GM12878 (cell line): ENCODE measurements around the gene AASDHPPT. TPM values are rescaled to one million over a fixed set of nuclear protein-coding genes. Genes with fewer than 3 reads are reported as not detected.

Experiments used
- ATAC-seq: fragments of 200-7000 bp; cut with Tn5 transposase; 3 replicates; pipeline ENCODE4 v1.9.1; 2020; ENCODE audit warnings: mild to moderate bottlenecking, moderate library complexity
- BruUV-seq: library from RNA; stranded (reverse); fragments of 400-500 nt; replicated peaks from 2 replicates; lab custom pipeline; 2021; lab: Mats Ljungman, UMichigan
- CTCF ChIA-PET: fragments of 300-600 bp; sonication (Branson Sonifier 250); formaldehyde crosslinking; extraction: SDS; loops from one replicate; lab custom pipeline; 2021; ENCODE audit warnings: inconsistent platforms; lab: Yijun Ruan, JAX
- POLR2A ChIA-PET: fragments of 350-600 bp; formaldehyde crosslinking; extraction: SDS; loops from one replicate; lab custom pipeline; 2021; ENCODE audit warnings: inconsistent platforms; lab: Charles Lee
- RAD21 ChIA-PET: fragments of 300-600 bp; sonication (Branson Sonifier 250); formaldehyde crosslinking; loops from one replicate; lab custom pipeline; 2023; ENCODE audit warnings: antibody characterized with exemption; ENCODE audit not compliant: unreplicated experiment; lab: Charles Lee
- SMC1A ChIA-PET: fragments of 300-600 bp; sonication (Branson Sonifier 250); formaldehyde crosslinking; loops from one replicate; lab custom pipeline; 2023; ENCODE audit not compliant: unreplicated experiment, uncharacterized antibody; lab: Charles Lee
- DNase-seq: peaks from one replicate; pipeline ENCODE4 v3.0.0-alpha.2; 2011; ENCODE audit warnings: low read depth, low spot score
- FAIRE-seq: peaks from 3 replicates; lab custom pipeline; 2011; peaks lifted over from hg19 to GRCh38; lab: Jason Lieb, UNC
- H2AFZ ChIP-seq: 2 replicates; pipeline ENCODE4 v1.6.0; 2011; ENCODE audit warnings: low read depth, low read length, control low read depth; ENCODE audit not compliant: control insufficient read depth
- H3K27ac ChIP-seq: 2 replicates; pipeline ENCODE4 v1.5.1; 2011; ENCODE audit warnings: control low read depth; ENCODE audit not compliant: control insufficient read depth, insufficient read depth
- H3K27me3 ChIP-seq, 2 experiments: replicated peaks in 1 of 2; 2 replicates each; pipeline versions ENCODE4 v1.6.0 to v1.6.1; 2011; ENCODE audit warnings: low read length in 1 of 2; ENCODE audit not compliant: control insufficient read depth in 2 of 2, insufficient read depth in 2 of 2
- H3K36me3 ChIP-seq, 2 experiments: 2 replicates each; pipeline ENCODE4 v1.5.1; 2011; ENCODE audit warnings: low read length in 1 of 2; ENCODE audit not compliant: control insufficient read depth in 2 of 2, insufficient read depth in 2 of 2
- H3K4me1 ChIP-seq: 2 replicates; pipeline ENCODE4 v1.6.1; 2011; ENCODE audit warnings: mild to moderate bottlenecking, low read length, moderate library complexity, mixed read lengths; ENCODE audit not compliant: control insufficient read depth, insufficient read depth
- H3K4me2 ChIP-seq: 2 replicates; pipeline ENCODE4 v1.6.0; 2011; ENCODE audit warnings: control low read depth; ENCODE audit not compliant: control insufficient read depth, insufficient read depth
- H3K4me3 ChIP-seq: fragments of 200-600 bp; sonication (generic); 2 replicates; pipeline ENCODE4 v1.5.1; 2016
- H3K79me2 ChIP-seq: 2 replicates; pipeline ENCODE4 v1.6.0; 2011; ENCODE audit warnings: low read length; ENCODE audit not compliant: control insufficient read depth, insufficient read depth
- H3K9ac ChIP-seq: 2 replicates; pipeline ENCODE4 v1.8.0; 2011; ENCODE audit warnings: low read length, control low read depth, mixed read lengths; ENCODE audit not compliant: control insufficient read depth, insufficient read depth
- H3K9me3 ChIP-seq: replicated peaks from 3 replicates; pipeline ENCODE4 v1.5.1; 2011; ENCODE audit warnings: mild to moderate bottlenecking, low read length; ENCODE audit not compliant: control insufficient read depth, insufficient read depth
- H4K20me1 ChIP-seq: 2 replicates; pipeline ENCODE4 v1.6.0; 2011; ENCODE audit not compliant: control insufficient read depth, insufficient read depth
- BHLHE40 ChIP-seq, 2 experiments: fragments of 450-650 bp in 1 of 2; IDR thresholded peaks; 2 replicates each; pipeline ENCODE4 v1.6.1; 2011 to 2017; ENCODE audit warnings: low read depth in 2 of 2, borderline replicate concordance in 1 of 2, improper control_type of control experiment in 1 of 2, low read length in 1 of 2, mild to moderate bottlenecking in 1 of 2
- BRCA1 ChIP-seq: IDR thresholded peaks from 2 replicates; pipeline ENCODE4 v1.6.1; 2011; ENCODE audit warnings: low read depth, low read length, improper control_type of control experiment
- CHD1 ChIP-seq: IDR thresholded peaks from 2 replicates; pipeline ENCODE4 v1.6.1; 2012; ENCODE audit warnings: low read depth, low read length, improper control_type of control experiment
- CHD4 ChIP-seq: fragments of 200-600 bp; sonication (generic); IDR thresholded peaks from 2 replicates; pipeline ENCODE4 v1.6.1; 2016; ENCODE audit warnings: mild to moderate bottlenecking
- IKZF2 ChIP-seq, 2 experiments: fragments of 450-650 bp; IDR thresholded peaks; 2 replicates each; pipeline ENCODE4 v1.6.1; 2017; ENCODE audit warnings: mild to moderate bottlenecking in 2 of 2, moderate library complexity in 2 of 2
- PAX8 ChIP-seq: fragments of 450-650 bp; IDR thresholded peaks from 2 replicates; pipeline ENCODE4 v1.6.1; 2017; ENCODE audit warnings: mild to moderate bottlenecking, moderate library complexity
- POLR2AphosphoS5 ChIP-seq: IDR thresholded peaks from 2 replicates; pipeline ENCODE4 v1.6.1; 2011; ENCODE audit warnings: mild to moderate bottlenecking, low read length, inconsistent platforms
- RELA ChIP-seq: fragments of 450-650 bp; IDR thresholded peaks from 2 replicates; pipeline ENCODE4 v1.8.0; 2014; ENCODE audit warnings: borderline replicate concordance; ENCODE audit not compliant: partially characterized antibody
- RUNX3 ChIP-seq: IDR thresholded peaks from 2 replicates; pipeline ENCODE4 v1.6.1; 2012; ENCODE audit warnings: low read length, inconsistent platforms
- YBX1 ChIP-seq: fragments of 450-650 bp; IDR thresholded peaks from 2 replicates; pipeline ENCODE4 v1.6.1; 2016; ENCODE audit warnings: antibody characterized with exemption
- WGBS: methylation state at CpG from one replicate; pipeline ENCODE4 v1.1.6; 2016; ENCODE audit warnings: low lambda C conversion rate; ENCODE audit not compliant: insufficient replicate concordance, insufficient coverage; ENCODE audit errors: missing lambda C conversion rate; 5-methylcytosine and 5-hydroxymethylcytosine counted together
- in situ Hi-C: fragments of 300-500 bp; cut with MboI; formaldehyde crosslinking; loops from 9 replicates; pipeline ENCODE4 v1.14.3; 2018; ENCODE audit warnings: mixed read lengths
- intact Hi-C: fragments of 100-400 bp; cut with micrococcal nuclease; formaldehyde crosslinking; loops from one replicate; pipeline ENCODE4 v1.14.2; 2022; ENCODE audit not compliant: unreplicated experiment
- polyA plus RNA-seq, 11 experiments: library from polyadenylated mRNA; depleted of rRNA in 4 of 11; unstranded in 6 of 11; stranded (reverse) in 5 of 11; fragments of >200 nt; fragmentation: Nextera tagmentation in 4 of 11; fragmentation: Illumina TruSeq in 1 of 11; extraction: Ambion mirVana in 4 of 11; extraction: Trizol in 1 of 11; gene quantifications; 1 replicate in 1 of 11; 2 replicates in 10 of 11; pipeline versions ENCODE4 v1.2.1 to v1.2.3, GENCODE V29; 2011 to 2016; ENCODE audit warnings: inconsistent platforms in 2 of 11, missing spikeins in 2 of 11, low read depth in 1 of 11
- total RNA-seq, 4 experiments: library from RNA; depleted of rRNA in 3 of 4; stranded (reverse); fragments of >200 nt in 3 of 4; fragmentation: Illumina TruSeq in 1 of 4; extraction: Trizol in 1 of 4; gene quantifications; 2 replicates each; pipeline versions ENCODE4 v1.2.1 to v1.2.3, GENCODE V29; 2013 to 2021
- TF ChIP-seq, protein P1 (sequence below): IDR thresholded peaks from 2 replicates; pipeline ENCODE4 v1.6.1; 2011; ENCODE audit warnings: mild to moderate bottlenecking, low read depth, low read length, moderate library complexity; ENCODE audit not compliant: insufficient replicate concordance
- TF ChIP-seq, protein P2 (sequence below): fragments of 450-650 bp; formaldehyde crosslinking; IDR thresholded peaks from 2 replicates; pipeline ENCODE4 v1.4.0; 2022; ENCODE audit warnings: mild to moderate bottlenecking, moderate library complexity

AASDHPPT gene
- total and polyA plus RNA-seq, 10 of the 15 experiments (the other 5 are each of a cell fraction or from before 2014, with no cell fraction given): 37.3 to 92.6 (median 50.5) TPM

DNA sequence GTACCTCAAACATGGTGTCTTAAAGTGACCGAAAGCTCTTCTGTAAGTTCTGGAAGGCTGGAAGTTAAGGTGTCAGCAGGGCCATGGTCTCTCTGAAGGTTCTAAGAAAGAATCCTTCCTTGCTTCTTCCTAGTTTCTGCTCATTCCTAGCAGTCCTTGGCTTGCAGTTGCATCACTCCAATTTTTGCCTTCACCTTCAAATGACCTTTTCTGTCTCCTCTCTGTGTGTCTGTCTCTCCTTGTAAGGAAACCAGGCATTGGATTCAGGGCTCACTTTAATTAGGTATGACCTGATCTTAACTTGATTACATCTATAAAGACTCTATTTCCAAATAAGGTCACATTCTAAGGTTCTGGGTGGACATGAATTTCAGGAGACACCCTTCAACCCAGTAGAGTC is 8.7 kb downstream of the AASDHPPT start:
- Histone ChIP-seq H3K4me3 (no peak overlapping the region), H3K27ac (no peak overlapping the region; the same call in 1 of the 2 replicates), H3K4me1 (peaks cover 4% of the 10 kb centered on the region), H4K20me1 (no peaks in the 10 kb centered on the region), H3K79me2 (peaks cover 56% of the 10 kb centered on the region), H3K9me3 (no peaks in the 10 kb centered on the region), H3K27me3 (no peaks in the 10 kb centered on the region), H3K4me2 (peak overlapping the region; percentile 18; the same call in 1 of the 2 replicates), H2AFZ (no peak overlapping the region), H3K36me3 (peaks cover 0 to 13% of the 10 kb centered on the region in 2 experiments; a peak in 2 of 4 replicates), H3K9ac (no peak overlapping the region)
- in situ Hi-C loops: loop anchor here (10.0 kb wide), 1 partner anchor 959 kb away; no protein-coding TSS in a partner anchor
- ATAC-seq: no peak
- no TSS peak for BruUV-seq
- no peak for DNase-seq
- ChIA-PET SMC1A (interaction anchor here (0.8 to 5.7 kb wide), 3 partner anchors 11 to 43 kb away, joined by 3 to 31 read pairs (median 3); partner anchors contain the start of genes AASDHPPT and KBTBD3), RAD21 (interaction anchor here (1.3 to 1.9 kb wide), 3 partner anchors 8 to 48 kb away, joined by 5 to 13 read pairs (median 8); partner anchors contain the start of genes AASDHPPT and KBTBD3), POLR2A (no interaction called here), CTCF (interaction anchor here (0.6 to 8.1 kb wide), 13 partner anchors 9 to 952 kb away, joined by 3 to 72 read pairs (median 4); partner anchors contain the start of genes AASDHPPT and KBTBD3)
- intact Hi-C loops: loop anchor here (10.0 kb wide), 1 partner anchor 149 kb away; no protein-coding TSS in a partner anchor
- TF ChIP-seq RUNX3: no peak
- WGBS: 100% methylated on average over 1 of the region's 1 CpG
- no peak for FAIRE-seq

DNA sequence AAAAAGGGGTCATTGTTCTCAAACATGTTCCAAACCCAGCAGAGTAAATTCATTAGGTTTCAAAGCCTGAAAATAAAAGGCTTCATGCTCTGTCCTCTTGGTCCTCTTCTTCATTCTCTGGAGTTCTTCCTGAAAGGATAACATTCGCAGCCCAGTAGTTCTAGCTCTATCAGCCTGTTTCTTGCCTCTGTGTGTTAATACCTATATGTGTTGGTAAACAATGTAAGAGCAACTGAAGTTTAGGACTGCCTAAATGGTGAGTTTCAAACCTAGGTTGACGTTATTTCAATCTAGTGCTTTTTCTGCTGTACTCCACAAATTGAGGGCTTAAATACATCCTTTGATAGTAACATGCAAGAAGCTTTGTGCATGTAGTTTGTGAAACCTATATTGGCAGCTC is 9.4 kb downstream of the AASDHPPT start:
- ATAC-seq (no peak), FAIRE-seq (no peak), DNase-seq (no peak)
- intact Hi-C loops: loop anchor here (10.0 kb wide), 1 partner anchor 148 kb away; no protein-coding TSS in a partner anchor
- Histone ChIP-seq H3K36me3 (peaks cover 0 to 13% of the 10 kb centered on the region in 2 experiments; a peak in 3 of 4 replicates), H3K27ac (no peak overlapping the region), H4K20me1 (no peaks in the 10 kb centered on the region), H3K27me3 (no peaks in the 10 kb centered on the region), H3K79me2 (peaks cover 53% of the 10 kb centered on the region), H2AFZ (no peak overlapping the region), H3K4me2 (peak overlapping the region; percentile 38; the same call in 1 of the 2 replicates), H3K9me3 (no peaks in the 10 kb centered on the region), H3K9ac (no peak overlapping the region), H3K4me3 (no peak overlapping the region), H3K4me1 (peaks cover 6% of the 10 kb centered on the region)
- POLR2A ChIA-PET: interaction anchor here (0.9 to 1.2 kb wide), 2 partner anchors 8 to 10 kb away, joined by 3 read pairs; partner anchors contain the start of genes AASDHPPT and KBTBD3
- in situ Hi-C loops: loop anchor here (10.0 kb wide), 1 partner anchor 958 kb away; no protein-coding TSS in a partner anchor
- CTCF ChIA-PET: interaction anchor here (0.8 to 8.1 kb wide), 18 partner anchors 9 to 597 kb away, joined by 3 to 72 read pairs (median 4); partner anchors contain the start of genes AASDHPPT and KBTBD3
- SMC1A ChIA-PET: interaction anchor here (0.7 to 5.7 kb wide), 11 partner anchors 8 to 220 kb away, joined by 3 to 31 read pairs (median 4); partner anchors contain the start of genes AASDHPPT and KBTBD3
- BruUV-seq: no TSS peak
- RAD21 ChIA-PET: interaction anchor here (1.2 to 1.9 kb wide), 6 partner anchors 9 to 368 kb away, joined by 3 to 13 read pairs (median 4); partner anchors contain the start of genes AASDHPPT and KBTBD3
- WGBS: 84% methylated on average over 2 of the region's 2 CpGs
- TF ChIP-seq CHD4: no peak
- no peak for TF ChIP-seq BHLHE40 (IDR thresholded peaks at IDR 0.05; ENCODE audit: borderline replicate concordance in 1 of 2, low read depth in 2 of 2, low read length in 1 of 2)
- TF ChIP-seq PAX8: no peak
- no peak for TF ChIP-seq RELA
- TF ChIP-seq BRCA1: no peak
- TF ChIP-seq, protein P1, sequence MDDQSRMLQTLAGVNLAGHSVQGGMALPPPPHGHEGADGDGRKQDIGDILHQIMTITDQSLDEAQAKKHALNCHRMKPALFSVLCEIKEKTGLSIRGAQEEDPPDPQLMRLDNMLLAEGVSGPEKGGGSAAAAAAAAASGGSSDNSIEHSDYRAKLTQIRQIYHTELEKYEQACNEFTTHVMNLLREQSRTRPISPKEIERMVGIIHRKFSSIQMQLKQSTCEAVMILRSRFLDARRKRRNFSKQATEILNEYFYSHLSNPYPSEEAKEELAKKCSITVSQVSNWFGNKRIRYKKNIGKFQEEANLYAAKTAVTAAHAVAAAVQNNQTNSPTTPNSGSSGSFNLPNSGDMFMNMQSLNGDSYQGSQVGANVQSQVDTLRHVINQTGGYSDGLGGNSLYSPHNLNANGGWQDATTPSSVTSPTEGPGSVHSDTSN: no peak
- TF ChIP-seq YBX1: no peak
- TF ChIP-seq, protein P2, sequence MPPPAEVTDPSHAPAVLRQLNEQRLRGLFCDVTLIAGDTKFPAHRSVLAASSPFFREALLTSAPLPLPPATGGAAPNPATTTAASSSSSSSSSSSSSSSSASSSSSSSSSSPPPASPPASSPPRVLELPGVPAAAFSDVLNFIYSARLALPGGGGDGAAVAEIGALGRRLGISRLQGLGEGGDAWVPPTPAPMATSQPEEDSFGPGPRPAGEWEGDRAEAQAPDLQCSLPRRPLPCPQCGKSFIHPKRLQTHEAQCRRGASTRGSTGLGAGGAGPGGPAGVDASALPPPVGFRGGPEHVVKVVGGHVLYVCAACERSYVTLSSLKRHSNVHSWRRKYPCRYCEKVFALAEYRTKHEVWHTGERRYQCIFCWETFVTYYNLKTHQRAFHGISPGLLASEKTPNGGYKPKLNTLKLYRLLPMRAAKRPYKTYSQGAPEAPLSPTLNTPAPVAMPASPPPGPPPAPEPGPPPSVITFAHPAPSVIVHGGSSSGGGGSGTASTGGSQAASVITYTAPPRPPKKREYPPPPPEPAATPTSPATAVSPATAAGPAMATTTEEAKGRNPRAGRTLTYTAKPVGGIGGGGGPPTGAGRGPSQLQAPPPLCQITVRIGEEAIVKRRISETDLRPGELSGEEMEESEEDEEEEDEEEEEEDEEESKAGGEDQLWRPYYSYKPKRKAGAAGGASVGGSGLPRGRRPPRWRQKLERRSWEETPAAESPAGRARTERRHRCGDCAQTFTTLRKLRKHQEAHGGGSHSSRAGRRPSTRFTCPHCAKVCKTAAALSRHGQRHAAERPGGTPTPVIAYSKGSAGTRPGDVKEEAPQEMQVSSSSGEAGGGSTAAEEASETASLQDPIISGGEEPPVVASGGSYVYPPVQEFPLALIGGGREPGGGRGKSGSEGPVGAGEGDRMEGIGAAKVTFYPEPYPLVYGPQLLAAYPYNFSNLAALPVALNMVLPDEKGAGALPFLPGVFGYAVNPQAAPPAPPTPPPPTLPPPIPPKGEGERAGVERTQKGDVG (CRISPR knock-in tag): no peak
- TF ChIP-seq IKZF2 (IDR thresholded peaks at IDR 0.05): no peak
- no peak for TF ChIP-seq CHD1
- TF ChIP-seq POLR2AphosphoS5: no peak
